GM12892 (cell line): ENCODE data around the gene GPRASP3.

Source experiments
- POLR2A ChIP-seq: IDR thresholded peaks from 2 replicates; pipeline ENCODE4 v1.6.1; 2011; ENCODE audit warnings: low read depth, low read length, control low read depth
- POLR2AphosphoS5 ChIP-seq: IDR thresholded peaks from 2 replicates; pipeline ENCODE4 v1.6.1; 2011; ENCODE audit warnings: low read depth, low read length, control low read depth
- TAF1 ChIP-seq: IDR thresholded peaks from 2 replicates; pipeline ENCODE4 v1.6.1; 2011; ENCODE audit warnings: low read depth, mild to moderate bottlenecking, control low read depth, low read length, borderline replicate concordance

DNA sequence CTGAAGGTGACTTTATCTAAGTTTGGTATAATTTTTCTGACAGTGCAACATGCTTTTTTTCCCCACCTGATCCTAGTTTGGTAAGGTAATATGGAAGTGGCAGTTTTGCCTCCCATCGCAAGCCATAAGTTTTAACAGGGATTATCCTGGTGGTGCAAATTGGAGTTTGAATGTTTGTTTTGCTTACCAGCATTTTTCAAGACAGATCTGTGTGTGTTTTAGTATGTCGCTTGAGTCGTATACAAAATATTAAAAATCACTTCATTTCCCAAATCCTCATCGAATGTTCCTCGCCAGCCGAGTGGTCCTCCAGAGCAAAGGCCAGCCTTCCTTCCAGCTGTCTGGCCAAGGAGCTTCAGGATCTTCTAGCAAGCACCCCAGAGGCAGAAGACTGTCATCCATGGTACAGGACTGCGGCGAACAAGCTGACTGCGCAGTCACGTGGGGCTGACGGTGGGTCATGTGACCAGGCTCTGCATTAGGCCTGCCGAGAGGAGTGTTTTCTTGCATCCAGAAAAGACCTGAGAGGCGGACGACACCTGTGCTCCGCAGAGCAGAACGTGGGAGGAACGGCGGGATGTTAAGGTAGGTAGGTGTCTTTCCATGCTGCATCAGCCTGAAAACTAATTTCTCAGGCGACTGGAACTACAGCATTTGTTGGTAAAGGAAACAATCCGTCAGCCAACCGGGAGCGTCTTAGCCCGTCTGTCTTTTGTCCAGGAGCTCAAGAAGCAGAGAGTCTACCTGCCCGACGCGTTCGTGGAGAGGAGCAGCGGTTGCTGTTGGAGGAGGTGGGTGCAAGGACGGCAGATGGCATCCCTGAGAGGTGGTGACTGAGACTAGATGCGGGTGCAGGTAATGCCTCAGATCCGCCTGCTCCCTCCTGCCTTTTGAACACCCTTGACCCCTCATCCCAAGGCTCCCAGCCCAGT lies at the start of gene GPRASP3:
- TF ChIP-seq POLR2A (peak; percentile 38; the same call in 1 of the 2 replicates), TAF1 (peak; percentile 51; the same call in 1 of the 2 replicates), POLR2AphosphoS5 (no peak)
